Right lobe of liver (tissue), 6 donors: Measurements from ENCODE around the gene NLGN1. TPM values are rescaled to one million over a fixed set of nuclear protein-coding genes. Genes with fewer than 3 reads are reported as not detected.

Experiments used
- ATAC-seq, 4 donors: fragments of 200-7000 bp; cut with Tn5 transposase; one replicate each; pipeline ENCODE4 v1.9.1; 2020; ENCODE audit warnings: mild to moderate bottlenecking in 4 of 4, moderate library complexity in 4 of 4
- DNase-seq, 3 donors: peaks; one replicate each; pipeline ENCODE4 v3.0.0-alpha.2; 2020
- H3K27ac ChIP-seq, 3 donors: fragments of 200-600 bp; one replicate each; pipeline ENCODE4 v1.8.0; 2022
- H3K27me3 ChIP-seq, 2 donors: fragments of 200-600 bp; one replicate each; pipeline ENCODE4 v1.8.0; 2022
- H3K36me3 ChIP-seq, 4 donors: fragments of 200-600 bp; sonication (generic) in 1 of 4; one replicate each; pipeline versions ENCODE4 v1.5.1 to v1.8.0; 2017 to 2022; ENCODE audit warnings: control low read depth in 1 of 4
- H3K4me1 ChIP-seq, 4 donors: fragments of 200-600 bp; sonication (generic) in 1 of 4; one replicate each; pipeline versions ENCODE4 v1.5.1 to v1.8.0; 2017 to 2022; ENCODE audit warnings: control low read depth in 1 of 4
- H3K4me3 ChIP-seq, 3 donors: fragments of 200-600 bp; one replicate each; pipeline ENCODE4 v1.8.0; 2022
- H3K9me3 ChIP-seq, 4 donors: fragments of 200-600 bp; sonication (generic) in 1 of 4; one replicate each; pipeline versions ENCODE4 v1.5.1 to v1.8.0; 2017 to 2022; ENCODE audit warnings: control low read depth in 1 of 4
- POLR2A ChIP-seq: fragments of 450-650 bp; IDR thresholded peaks from one replicate; pipeline ENCODE4 v1.6.1; 2017; ENCODE audit warnings: antibody characterized with exemption, mild to moderate bottlenecking
- WGBS: methylation state at CpG from one replicate; pipeline ENCODE4 v1.1.6; 2018; ENCODE audit warnings: low coverage, low lambda C conversion rate; ENCODE audit not compliant: insufficient coverage; ENCODE audit errors: missing lambda C conversion rate; 5-methylcytosine and 5-hydroxymethylcytosine counted together
- intact Hi-C, 2 donors: fragments of 100-400 bp; cut with DNase I; formaldehyde crosslinking; loops; one replicate each; pipeline versions ENCODE4 v1.11.2 to v1.14.1; 2022
- total RNA-seq, 6 experiments: library from RNA; depleted of rRNA in 2 of 6; stranded (reverse); fragments of >200 nt in 2 of 6; fragmentation: NEBNext Ultra II Directional in 3 of 6; extraction: Animal tissue kit (Norgen Biotek cat#: 25700) in 3 of 6; gene quantifications; one replicate each; pipeline versions ENCODE4 v1.1.0 to v1.2.4, GENCODE V29; 2016 to 2023
- TF ChIP-seq, protein P1 (sequence below), 4 donors: fragments of 200-600 bp in 3 of 4; fragments of 450-650 bp in 1 of 4; IDR thresholded peaks; one replicate each; pipeline versions ENCODE4 v1.5.1 to v1.8.0; 2016 to 2022; ENCODE audit warnings: antibody characterized with exemption in 4 of 4, mild to moderate bottlenecking in 2 of 4
- donor health status: DM: no; HTN: yes; CAD: no.
- donor health status: DM: no; HTN: no; CAD: no.
- donor health status: DM: no; HTN: no; CAD: no.
- donor health status: DM: no; HTN: yes; CAD: no.
- donor health status: DM: no; HTN: yes; CAD: no.

The NLGN1 gene
- total RNA-seq, 6 experiments from 2014 or later, result 0.02 to 0.12 TPM; not detected in 4

DNA sequence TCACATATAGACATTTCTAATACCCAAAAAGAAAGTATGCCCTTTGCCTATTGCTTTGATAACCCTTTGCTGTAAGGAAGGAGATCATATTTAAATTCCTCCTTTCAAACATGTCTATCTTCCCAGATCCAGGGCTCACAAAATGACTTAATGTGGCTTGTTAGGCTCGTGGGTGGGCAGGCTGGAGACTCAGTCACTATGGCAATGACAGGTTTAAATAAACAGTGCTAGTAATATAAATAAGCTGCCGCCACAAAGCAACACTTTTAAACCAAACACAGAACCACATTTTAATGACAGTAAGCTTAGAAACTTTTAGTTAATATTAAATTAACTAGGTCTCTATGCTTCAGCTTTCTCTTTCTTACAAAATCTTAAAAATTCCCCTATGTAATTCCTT is 845.6 kb downstream of the NLGN1 start:
- 15% methylated on average over 2 of the region's 2 CpGs for WGBS
- TF ChIP-seq, protein P1, sequence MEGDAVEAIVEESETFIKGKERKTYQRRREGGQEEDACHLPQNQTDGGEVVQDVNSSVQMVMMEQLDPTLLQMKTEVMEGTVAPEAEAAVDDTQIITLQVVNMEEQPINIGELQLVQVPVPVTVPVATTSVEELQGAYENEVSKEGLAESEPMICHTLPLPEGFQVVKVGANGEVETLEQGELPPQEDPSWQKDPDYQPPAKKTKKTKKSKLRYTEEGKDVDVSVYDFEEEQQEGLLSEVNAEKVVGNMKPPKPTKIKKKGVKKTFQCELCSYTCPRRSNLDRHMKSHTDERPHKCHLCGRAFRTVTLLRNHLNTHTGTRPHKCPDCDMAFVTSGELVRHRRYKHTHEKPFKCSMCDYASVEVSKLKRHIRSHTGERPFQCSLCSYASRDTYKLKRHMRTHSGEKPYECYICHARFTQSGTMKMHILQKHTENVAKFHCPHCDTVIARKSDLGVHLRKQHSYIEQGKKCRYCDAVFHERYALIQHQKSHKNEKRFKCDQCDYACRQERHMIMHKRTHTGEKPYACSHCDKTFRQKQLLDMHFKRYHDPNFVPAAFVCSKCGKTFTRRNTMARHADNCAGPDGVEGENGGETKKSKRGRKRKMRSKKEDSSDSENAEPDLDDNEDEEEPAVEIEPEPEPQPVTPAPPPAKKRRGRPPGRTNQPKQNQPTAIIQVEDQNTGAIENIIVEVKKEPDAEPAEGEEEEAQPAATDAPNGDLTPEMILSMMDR (IDR thresholded peaks at IDR 0.05), result no peak
- no peak for TF ChIP-seq POLR2A
- Histone ChIP-seq H3K4me1 (no peaks in the 10 kb centered on the region), H3K4me3 (no peak overlapping the region), H3K36me3 (no peaks in the 10 kb centered on the region), H3K27me3 (no peaks in the 10 kb centered on the region), H3K9me3 (no peaks in the 10 kb centered on the region), H3K27ac (no peak overlapping the region)
- intact Hi-C loops, result no loop called here
- DNase-seq (no peak), ATAC-seq (no peak)

DNA sequence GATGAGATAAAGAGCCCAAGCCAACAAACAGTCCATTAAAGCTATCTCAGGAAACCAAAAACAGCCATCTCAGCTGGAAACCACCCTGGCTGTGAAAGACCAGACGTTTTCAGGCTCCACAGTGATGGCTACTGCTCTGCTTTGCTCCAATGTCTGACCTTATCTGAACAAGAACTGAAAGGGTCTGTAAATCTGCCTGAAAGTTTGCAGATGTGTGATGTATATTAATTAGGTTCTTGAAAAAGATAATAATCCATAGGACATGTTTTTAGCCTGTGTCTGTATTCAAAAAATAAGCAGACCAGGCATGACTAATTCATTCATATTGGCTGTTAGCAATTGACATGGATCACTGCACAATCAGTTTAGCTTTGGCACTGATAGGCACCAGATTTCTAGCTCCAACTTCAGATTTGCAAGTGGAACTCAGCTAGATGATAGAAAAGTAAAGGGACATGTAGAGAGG is 850.2 kb downstream of the NLGN1 start:
- intact Hi-C loops, result no loop called here

DNA sequence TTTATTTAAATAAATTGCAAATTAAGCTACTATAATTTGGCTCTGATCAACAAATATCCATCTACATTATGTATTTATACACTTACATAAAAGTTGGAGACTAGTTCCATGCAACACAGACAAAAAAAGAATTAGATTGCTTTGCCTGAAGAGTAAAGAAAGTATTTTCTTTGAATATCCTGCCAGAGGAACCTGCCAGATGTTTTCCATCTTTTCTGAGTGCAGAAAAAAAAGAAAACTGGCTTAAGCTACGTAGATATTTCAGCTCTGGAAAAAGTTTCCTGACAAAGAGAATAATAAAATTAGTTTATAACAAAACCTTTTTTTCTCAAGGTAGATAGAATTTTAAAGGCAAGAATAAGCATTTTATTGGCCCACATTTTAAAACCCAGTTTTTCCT is 854.1 kb downstream of the NLGN1 start:
- no peak for DNase-seq
- no peaks in the 10 kb centered on the region for H3K4me1 ChIP-seq
- WGBS, result 38% methylated on average over 1 of the region's 1 CpG

More for the DNA sequence above, 850.2 kb downstream of the NLGN1 start:
- Histone ChIP-seq H3K27me3 (no peaks in the 10 kb centered on the region), H3K27ac (no peak overlapping the region), H3K4me1 (no peaks in the 10 kb centered on the region), H3K4me3 (no peak overlapping the region), H3K36me3 (no peaks in the 10 kb centered on the region), H3K9me3 (no peaks in the 10 kb centered on the region)
- ATAC-seq (no peak), DNase-seq (no peak)
- TF ChIP-seq, protein P1 (IDR thresholded peaks at IDR 0.05), result no peak
- no peak for TF ChIP-seq POLR2A
- 9% methylated on average over 1 of the region's 1 CpG for WGBS

DNA sequence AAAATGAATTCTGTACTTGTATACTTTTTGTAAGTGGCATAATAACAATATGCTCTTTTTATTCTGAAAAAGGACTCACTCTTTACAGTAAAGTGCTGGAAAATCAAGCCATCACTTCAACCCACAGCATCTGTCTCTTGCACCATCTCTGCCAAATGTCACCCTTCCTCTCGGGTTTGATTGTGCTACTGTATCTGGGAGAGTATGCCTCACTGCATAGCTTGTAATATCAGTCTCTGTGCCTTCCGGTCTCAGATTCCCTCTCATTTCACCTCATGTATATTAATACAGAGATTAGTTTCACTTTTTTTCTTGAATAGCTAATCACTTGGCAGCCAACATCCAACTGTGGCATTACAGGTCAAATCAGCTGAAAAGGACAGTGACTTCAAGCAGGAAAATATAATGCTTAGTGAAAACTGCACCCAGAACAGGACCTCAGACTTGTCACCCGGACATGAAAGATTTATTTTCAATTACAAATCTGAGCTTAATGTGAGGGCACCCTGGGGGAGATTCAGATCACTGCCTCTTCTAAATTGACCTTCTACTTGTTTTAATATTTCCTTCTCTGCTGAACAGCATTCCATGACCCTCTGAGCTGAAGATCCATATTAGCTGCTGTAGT is 855.8 kb downstream of the NLGN1 start:
- no peak overlapping the region for H3K4me3 ChIP-seq
- no peaks in the 10 kb centered on the region for H3K4me1 ChIP-seq
- TF ChIP-seq POLR2A, result no peak
- TF ChIP-seq, protein P1 (IDR thresholded peaks at IDR 0.05), result no peak
- intact Hi-C loops, result no loop called here
- ATAC-seq (no peak), DNase-seq (no peak)
- H3K27me3 ChIP-seq, result no peaks in the 10 kb centered on the region
- H3K36me3 ChIP-seq, result no peaks in the 10 kb centered on the region
- H3K27ac ChIP-seq, result no peak overlapping the region
- 60% methylated on average over 3 of the region's 3 CpGs for WGBS
- H3K9me3 ChIP-seq, result no peaks in the 10 kb centered on the region

More for the DNA sequence above, 854.1 kb downstream of the NLGN1 start:
- ATAC-seq, result no peak
- no peak overlapping the region for H3K4me3 ChIP-seq
- TF ChIP-seq POLR2A, result no peak
- TF ChIP-seq, protein P1 (IDR thresholded peaks at IDR 0.05), result no peak
- no peaks in the 10 kb centered on the region for H3K27me3 ChIP-seq
- H3K27ac ChIP-seq, result no peak overlapping the region
- no peaks in the 10 kb centered on the region for H3K36me3 ChIP-seq
- H3K9me3 ChIP-seq, result no peaks in the 10 kb centered on the region
- intact Hi-C loops, result no loop called here
